Upper lobe of left lung (tissue), 6 donors: ENCODE measurements around the gene ZMIZ2. TPM values are rescaled to one million over a fixed set of nuclear protein-coding genes. Genes with fewer than 3 reads are reported as not detected.

Source experiments
- ATAC-seq, 2 donors: fragments of 200-7000 bp; cut with Tn5 transposase; one replicate each; pipeline ENCODE4 v1.9.1; 2022; ENCODE audit warnings: mild to moderate bottlenecking in 2 of 2, moderate library complexity in 2 of 2; ENCODE audit not compliant: low FRiP score in 2 of 2
- DNase-seq, 2 donors: peaks; one replicate each; pipeline ENCODE4 v3.0.0-alpha.2; 2019 to 2020
- H3K27ac ChIP-seq, 4 donors: fragments of 200-600 bp; sonication (generic); one replicate each; pipeline ENCODE4 v1.5.1; 2016 to 2019
- H3K27me3 ChIP-seq, 4 donors: fragments of 200-600 bp; sonication (generic); one replicate each; pipeline ENCODE4 v1.5.1; 2017 to 2019
- H3K36me3 ChIP-seq, 4 donors: fragments of 200-600 bp; sonication (generic); one replicate each; pipeline ENCODE4 v1.5.1; 2016 to 2019
- H3K4me1 ChIP-seq, 4 donors: fragments of 200-600 bp; sonication (generic); one replicate each; pipeline ENCODE4 v1.5.1; 2018 to 2019
- H3K4me3 ChIP-seq, 4 donors: fragments of 200-600 bp; sonication (generic); one replicate each; pipeline ENCODE4 v1.5.1; 2017 to 2019; ENCODE audit warnings: mild to moderate bottlenecking in 2 of 4, moderate library complexity in 1 of 4
- H3K9me3 ChIP-seq, 4 donors: fragments of 200-600 bp; sonication (generic); one replicate each; pipeline ENCODE4 v1.5.1; 2018 to 2019
- CTCF ChIP-seq, 6 experiments: fragments of 450-650 bp in 4 of 6; fragments of 200-600 bp in 2 of 6; sonication (generic) in 2 of 6; IDR thresholded peaks; one replicate each; pipeline ENCODE4 v1.5.1; 2016 to 2019; ENCODE audit warnings: antibody characterized with exemption in 6 of 6
- EP300 ChIP-seq, 4 donors: sonication (generic); formaldehyde crosslinking; IDR thresholded peaks; one replicate each; pipeline ENCODE4 v1.5.1; 2017; ENCODE audit warnings: antibody characterized with exemption in 4 of 4, control low read depth in 2 of 4
- POLR2A ChIP-seq, 4 donors: fragments of 450-650 bp; IDR thresholded peaks; one replicate each; pipeline ENCODE4 v1.5.1; 2016 to 2017; ENCODE audit warnings: antibody characterized with exemption in 4 of 4, mild to moderate bottlenecking in 2 of 4
- POLR2AphosphoS5 ChIP-seq, 2 donors: sonication (generic); formaldehyde crosslinking; IDR thresholded peaks; one replicate each; pipeline ENCODE4 v1.5.1; 2017; ENCODE audit warnings: antibody characterized with exemption in 2 of 2
- WGBS, 2 donors: methylation state at CpG; one replicate each; pipeline ENCODE4 v1.1.5; 2017 to 2018; 5-methylcytosine and 5-hydroxymethylcytosine counted together
- total RNA-seq, 6 donors: library from RNA; depleted of rRNA in 4 of 6; stranded (reverse); fragments of >200 nt in 4 of 6; gene quantifications; one replicate each; pipeline versions ENCODE4 v1.1.0 to v1.2.1, GENCODE V29; 2016 to 2021
- donor health status: DM: no; HTN: no; CAD: no; lungs with moderate emphysema.
- donor health status: DM: no; HTN: yes; CAD: no; lungs with severe emphysema.

ZMIZ2 gene
- total RNA-seq, 6 donors from 2014 or later: 27.0 to 161 (median 85.7) TPM

GRCh38 chr7:44811571-44811970 is 62.9 kb downstream of the ZMIZ2 start:
- Histone ChIP-seq H3K9me3 (no peaks in the 10 kb centered on the region), H3K36me3 (no peaks in the 10 kb centered on the region), H3K27ac (no peak overlapping the region), H3K4me1 (no peaks in the 10 kb centered on the region), H3K27me3 (no peaks in the 10 kb centered on the region), H3K4me3 (no peak overlapping the region)
- no peak for DNase-seq
- 96 to 97% methylated on average over 6 of the region's 6 CpGs for WGBS, 2 donors
- TF ChIP-seq CTCF (IDR thresholded peaks at IDR 0.05) (no peak), EP300 (IDR thresholded peaks at IDR 0.05) (no peak), POLR2AphosphoS5 (IDR thresholded peaks at IDR 0.05) (no peak), POLR2A (IDR thresholded peaks at IDR 0.05) (no peak)
- no peak for ATAC-seq

DNA sequence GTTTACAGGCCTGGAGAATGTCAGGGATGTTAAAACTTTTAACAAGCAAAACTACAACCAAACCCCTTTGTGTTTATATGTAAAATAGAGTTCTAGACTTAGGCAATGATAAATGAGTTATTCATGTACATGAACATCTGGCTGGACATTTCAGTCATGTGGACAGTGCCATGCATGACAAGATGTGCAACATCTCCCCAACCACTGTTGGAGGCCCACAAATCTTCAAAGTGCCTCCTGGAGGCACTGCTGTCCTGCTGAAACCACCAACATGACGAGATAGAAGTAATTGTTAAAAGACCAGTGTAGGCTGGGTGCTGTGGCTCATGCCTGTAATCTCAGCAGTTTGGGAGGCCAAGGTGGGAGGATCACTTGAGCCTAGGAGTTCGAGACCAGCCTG is 66.3 kb downstream of the ZMIZ2 start:
- Histone ChIP-seq H3K9me3 (no peaks in the 10 kb centered on the region), H3K4me3 (no peak overlapping the region), H3K36me3 (no peaks in the 10 kb centered on the region), H3K4me1 (no peaks in the 10 kb centered on the region), H3K27ac (no peak overlapping the region), H3K27me3 (no peaks in the 10 kb centered on the region)
- no peak for ATAC-seq
- no peak for TF ChIP-seq CTCF (IDR thresholded peaks at IDR 0.05)
- no peak for TF ChIP-seq EP300 (IDR thresholded peaks at IDR 0.05)
- no peak for TF ChIP-seq POLR2A (IDR thresholded peaks at IDR 0.05)
- no peak for TF ChIP-seq POLR2AphosphoS5 (IDR thresholded peaks at IDR 0.05)
- 87 to 94% methylated on average over 2 of the region's 2 CpGs for WGBS, 2 donors
- DNase-seq: no peak

DNA sequence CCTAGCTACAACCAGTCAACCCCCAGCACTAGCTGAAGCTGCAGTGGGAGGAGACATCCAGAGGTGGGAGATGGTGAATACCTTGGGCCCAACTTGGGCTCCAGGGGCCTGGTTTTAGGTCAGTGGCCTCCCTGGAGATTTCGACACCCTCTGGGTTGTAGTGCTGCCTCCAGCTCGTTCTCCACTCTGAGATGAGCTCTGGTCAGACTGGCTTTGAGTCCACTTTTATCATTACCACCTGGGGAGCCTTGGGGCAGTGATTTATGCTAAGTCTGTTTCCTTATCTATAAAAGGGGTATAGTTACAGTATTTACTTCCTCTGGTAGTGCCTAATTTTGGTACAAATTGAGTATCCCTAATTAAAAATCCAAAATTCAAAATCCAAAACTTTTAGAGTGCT is 70.6 kb downstream of the ZMIZ2 start:
- no peak overlapping the region for H3K27ac ChIP-seq
- no peaks in the 10 kb centered on the region for H3K36me3 ChIP-seq
- H3K4me3 ChIP-seq: no peak overlapping the region
- WGBS, 2 donors: 75 to 79% methylated on average over 2 of the region's 2 CpGs
- H3K27me3 ChIP-seq: no peaks in the 10 kb centered on the region
- no peaks in the 10 kb centered on the region for H3K9me3 ChIP-seq
- no peak for DNase-seq
- TF ChIP-seq POLR2A (IDR thresholded peaks at IDR 0.05) (no peak), POLR2AphosphoS5 (IDR thresholded peaks at IDR 0.05) (no peak), CTCF (IDR thresholded peaks at IDR 0.05) (no peak), EP300 (IDR thresholded peaks at IDR 0.05) (no peak)
- ATAC-seq: no peak
- H3K4me1 ChIP-seq: peaks cover 0 to 5% (median 0%) of the 10 kb centered on the region in 4 donors

Other genes starting within 250 kb of the ZMIZ2 start
- gene NPC1L1, start 207.5 kb upstream of the ZMIZ2 start, total RNA-seq: under 1 TPM in 3 of 6 donors, not detected in 3; 0.06 to 0.55 (median 0.30) TPM
- gene DDX56, start 174.9 kb upstream of the ZMIZ2 start, total RNA-seq: 100 to 1,000 TPM in 1 of 6 donors, 10 to 100 TPM in 5; 37.6 to 105 (median 57.0) TPM
- 100 to 1,000 TPM in 4 of 6 donors, 10 to 100 TPM in 2; 78.8 to 205 (median 126) TPM for gene TMED4, start 166.6 kb upstream of the ZMIZ2 start, total RNA-seq
- 100 to 1,000 TPM in 4 of 6 donors, 10 to 100 TPM in 2; 76.1 to 160 (median 134) TPM for gene OGDH, start 142.2 kb upstream of the ZMIZ2 start, total RNA-seq
- 1,000 to 10,000 TPM in 5 of 6 donors, 100 to 1,000 TPM in 1; 351 to 1,606 (median 1,253) TPM for gene PPIA, start 47.8 kb downstream of the ZMIZ2 start, total RNA-seq
- 100 to 1,000 TPM in 4 of 6 donors, 10 to 100 TPM in 2; 46.1 to 151 (median 133) TPM for gene H2AZ2, start 99.2 kb downstream of the ZMIZ2 start, total RNA-seq
- 10 to 100 TPM; 15.0 to 38.2 (median 21.7) TPM for gene PURB, start 136.7 kb downstream of the ZMIZ2 start, total RNA-seq
- gene MYO1G, start 230.2 kb downstream of the ZMIZ2 start, total RNA-seq: 10 to 100 TPM; 19.7 to 51.3 (median 38.0) TPM